B cell (primary cell): Measurements from ENCODE around the gene ADAMTS18. TPM values are rescaled to one million over a fixed set of nuclear protein-coding genes. Genes with fewer than 3 reads are reported as not detected.

Experiments used
- ATAC-seq: fragments of 200-7000 bp; cut with Tn5 transposase; one replicate; pipeline ENCODE4 v1.10.0; 2021; ENCODE audit warnings: low read depth, mild to moderate bottlenecking, moderate number of reproducible peaks, moderate library complexity
- CTCF ChIA-PET: fragments of 350-600 bp; sonication (Branson Sonifier 250); formaldehyde crosslinking; loops from one replicate; lab custom pipeline; 2021; ENCODE audit warnings: antibody characterized with exemption, inconsistent platforms; lab: Charles Lee
- POLR2A ChIA-PET: fragments of 350-600 bp; sonication (Branson Sonifier 250); formaldehyde crosslinking; loops from one replicate; lab custom pipeline; 2021; ENCODE audit warnings: antibody characterized with exemption; lab: Charles Lee
- DNase-seq: peaks from one replicate; pipeline ENCODE4 v3.0.0; 2013
- H2AFZ ChIP-seq: 2 replicates; pipeline ENCODE4 v1.6.1; 2012; ENCODE audit warnings: mild to moderate bottlenecking, low read depth, low read length; ENCODE audit not compliant: insufficient read depth, poor library complexity, severe bottlenecking
- H3K27ac ChIP-seq, 2 donors: 1 replicate in 1 of 2; 2 replicates in 1 of 2; pipeline ENCODE4 v1.5.1; 2012 to 2013; ENCODE audit warnings: low read length in 2 of 2, mild to moderate bottlenecking in 2 of 2, moderate library complexity in 1 of 2
- H3K27me3 ChIP-seq, 4 experiments: fragments of 200-600 bp in 1 of 4; sonication (generic) in 1 of 4; replicated peaks in 1 of 4; 1 replicate in 2 of 4; 2 replicates in 2 of 4; pipeline versions ENCODE4 v1.6.1 to v1.7.0; 2013 to 2016; ENCODE audit warnings: low read length in 3 of 4, mild to moderate bottlenecking in 2 of 4, mixed read lengths in 1 of 4, moderate library complexity in 1 of 4; ENCODE audit not compliant: insufficient read depth in 4 of 4, control insufficient read depth in 3 of 4; ENCODE audit errors: control extremely low read depth in 1 of 4
- H3K36me3 ChIP-seq, 2 experiments: replicated peaks in 1 of 2; 1 replicate in 1 of 2; 2 replicates in 1 of 2; pipeline versions ENCODE4 v1.6.1 to v1.7.1; 2013; ENCODE audit warnings: low read length in 1 of 2; ENCODE audit not compliant: insufficient read depth in 2 of 2, control insufficient read depth in 1 of 2; ENCODE audit errors: control extremely low read depth in 1 of 2, extremely low read depth in 1 of 2
- H3K4me1 ChIP-seq, 2 donors: fragments of 200-600 bp in 1 of 2; sonication (generic) in 1 of 2; 1 replicate in 1 of 2; 2 replicates in 1 of 2; pipeline versions ENCODE4 v1.5.1 to v1.6.1; 2013 to 2017; ENCODE audit warnings: low read length in 2 of 2; ENCODE audit not compliant: control insufficient read depth in 2 of 2, insufficient read depth in 2 of 2
- H3K4me2 ChIP-seq: replicated peaks from 2 replicates; pipeline ENCODE3; 2012; ENCODE audit warnings: mild to moderate bottlenecking, low read depth, low read length; ENCODE audit not compliant: poor library complexity, severe bottlenecking
- H3K4me3 ChIP-seq, 5 experiments: fragments of 200-600 bp in 1 of 5; sonication (generic) in 1 of 5; 1 replicate in 3 of 5; 2 replicates in 2 of 5; pipeline versions ENCODE4 v1.5.1 to v1.7.0; 2011 to 2016; ENCODE audit warnings: low read length in 4 of 5, mild to moderate bottlenecking in 4 of 5, low read depth in 2 of 5, control low read depth in 1 of 5, moderate library complexity in 1 of 5; ENCODE audit not compliant: insufficient read depth in 1 of 5; ENCODE audit errors: control extremely low read depth in 1 of 5, extremely low read depth in 1 of 5
- H3K79me2 ChIP-seq: fragments of 200-600 bp; sonication (generic); one replicate; pipeline ENCODE4 v1.6.0; 2016; ENCODE audit warnings: low read length; ENCODE audit not compliant: control insufficient read depth, insufficient read depth
- H3K9ac ChIP-seq: fragments of 200-600 bp; sonication (generic); 2 replicates; pipeline ENCODE4 v1.6.1; 2017; ENCODE audit warnings: mild to moderate bottlenecking, low read length, moderate library complexity
- H3K9me3 ChIP-seq, 3 donors: one replicate each; pipeline versions ENCODE4 v1.6.1 to v1.7.1; 2013; ENCODE audit warnings: low read length in 2 of 3; ENCODE audit not compliant: control insufficient read depth in 2 of 3, insufficient read depth in 1 of 3; ENCODE audit errors: control extremely low read depth in 1 of 3
- H4K20me1 ChIP-seq: 2 replicates; pipeline ENCODE4 v1.6.0; 2012; ENCODE audit warnings: mild to moderate bottlenecking, low read length; ENCODE audit not compliant: insufficient read depth, control insufficient read depth, poor library complexity, severe bottlenecking
- H3K27ac Mint-ChIP-seq: one replicate; pipeline ENCODE4 v1.8.0; 2021; ENCODE audit warnings: mixed read lengths
- H3K27me3 Mint-ChIP-seq: one replicate; pipeline ENCODE4 v1.8.0; 2021; ENCODE audit warnings: mixed read lengths
- H3K4me1 Mint-ChIP-seq: one replicate; pipeline ENCODE4 v1.8.0; 2021; ENCODE audit warnings: mixed read lengths
- H3K4me3 Mint-ChIP-seq: one replicate; pipeline ENCODE4 v1.8.0; 2021; ENCODE audit warnings: mixed read lengths
- H3K9me3 Mint-ChIP-seq: one replicate; pipeline ENCODE4 v1.8.0; 2022; ENCODE audit warnings: mixed read lengths; ENCODE audit not compliant: insufficient read depth
- CTCF ChIP-seq: fragments of 200-600 bp; IDR thresholded peaks from one replicate; pipeline ENCODE4 v1.8.0; 2022; ENCODE audit warnings: antibody characterized with exemption, mild to moderate bottlenecking
- EZH2 ChIP-seq: IDR thresholded peaks from 2 replicates; pipeline ENCODE4 v1.6.1; 2012; ENCODE audit warnings: borderline replicate concordance, low read depth, mild to moderate bottlenecking, moderate library complexity, low read length; ENCODE audit not compliant: insufficient read depth, poor library complexity, severe bottlenecking
- WGBS: methylation state at CpG from one replicate; pipeline ENCODE4 v1.1.5; 2013; ENCODE audit warnings: missing lambda C conversion rate; ENCODE audit not compliant: insufficient coverage; 5-methylcytosine and 5-hydroxymethylcytosine counted together
- intact Hi-C: fragments of 100-400 bp; cut with micrococcal nuclease; formaldehyde crosslinking; loops from one replicate; pipeline ENCODE4 v1.10.0; 2022
- polyA plus RNA-seq: library from polyadenylated mRNA; depleted of rRNA; stranded (reverse); fragments of >200 nt; gene quantifications from 2 replicates; pipeline ENCODE4 v1.2.3, GENCODE V29; 2012
- total RNA-seq, 2 donors: library from RNA; stranded (reverse); fragments of 120-200 nt in 1 of 2; gene quantifications; 1 replicate in 1 of 2; 2 replicates in 1 of 2; pipeline versions ENCODE4 v1.2.3 to v1.2.4, GENCODE V29; 2013 to 2022

Gene ADAMTS18
- total and polyA plus RNA-seq, 2 donors (not counting 1 experiment from before 2014, with no cell fraction given), result not detected

GRCh38 chr16:77450790-77451487 lies 16.1 kb upstream of the ADAMTS18 start:
- H4K20me1 ChIP-seq, result no peaks in the 10 kb centered on the region
- ChIA-PET CTCF (no interaction called here), POLR2A (no interaction called here)
- H2AFZ ChIP-seq, result no peak overlapping the region
- no peaks in the 10 kb centered on the region for H3K36me3 ChIP-seq
- peaks cover 0 to 2% (median 0%) of the 10 kb centered on the region in 3 donors for H3K9me3 ChIP-seq
- no peak overlapping the region for H3K4me2 ChIP-seq
- H3K4me3 ChIP-seq, result no peak overlapping the region
- Mint-ChIP-seq H3K27me3 (peaks cover 9% of the 10 kb centered on the region), H3K27ac (no peak overlapping the region), H3K4me1 (no peaks in the 10 kb centered on the region), H3K9me3 (no peaks in the 10 kb centered on the region), H3K4me3 (no peak overlapping the region)
- H3K79me2 ChIP-seq, result no peaks in the 10 kb centered on the region
- DNase-seq (no peak), ATAC-seq (no peak)
- intact Hi-C loops, result no loop called here
- no peak overlapping the region for H3K9ac ChIP-seq
- no peaks in the 10 kb centered on the region for H3K4me1 ChIP-seq
- H3K27ac ChIP-seq, result no peak overlapping the region
- 83% methylated on average over 5 of the region's 5 CpGs for WGBS
- peaks cover 0 to 3% (median 0%) of the 10 kb centered on the region in 4 experiments for H3K27me3 ChIP-seq
- TF ChIP-seq CTCF, result no peak
- TF ChIP-seq EZH2, result no peak

- Histone ChIP-seq H3K9ac (no peak overlapping the region), H3K27ac (no peak overlapping the region), H3K36me3 (no peaks in the 10 kb centered on the region), H2AFZ (no peak overlapping the region), H3K9me3 (peaks cover 0 to 2% (median 0%) of the 10 kb centered on the region in 3 donors), H3K79me2 (no peaks in the 10 kb centered on the region), H3K4me3 (no peak overlapping the region), H4K20me1 (no peaks in the 10 kb centered on the region), H3K4me1 (no peaks in the 10 kb centered on the region), H3K27me3 (peaks cover 0 to 3% (median 0%) of the 10 kb centered on the region in 4 experiments), H3K4me2 (no peak overlapping the region)
- CTCF ChIA-PET, result no interaction called here
- H3K9me3 Mint-ChIP-seq, result no peaks in the 10 kb centered on the region
- H3K27me3 Mint-ChIP-seq, result peaks cover 15% of the 10 kb centered on the region
- no peak overlapping the region for H3K4me3 Mint-ChIP-seq
- TF ChIP-seq CTCF (no peak), EZH2 (no peak)
- intact Hi-C loops, result no loop called here
- no peak for ATAC-seq
- H3K4me1 Mint-ChIP-seq, result no peaks in the 10 kb centered on the region
- POLR2A ChIA-PET, result no interaction called here
- no peak overlapping the region for H3K27ac Mint-ChIP-seq
- DNase-seq, result no peak
These were observed 14.4 kb upstream of the ADAMTS18 start for GRCh38 chr16:77449208-77449607.
